Left ventricle myocardium superior (tissue), 1 donor: ENCODE results near the gene TASOR2. TPM values are rescaled to one million over a fixed set of nuclear protein-coding genes. Genes with fewer than 3 reads are reported as not detected.

Experiments used
- ATAC-seq: fragments of 200-7000 bp; cut with Tn5 transposase; one replicate; pipeline ENCODE4 v1.9.1; 2020; ENCODE audit warnings: mild to moderate bottlenecking, moderate library complexity
- DNase-seq: peaks from one replicate; pipeline ENCODE4 v3.0.0-alpha.2; 2020
- intact Hi-C: fragments of 100-400 bp; cut with micrococcal nuclease; formaldehyde crosslinking; loops from one replicate; pipeline ENCODE4 v1.11.0; 2022
- total RNA-seq: library from RNA; stranded (reverse); fragmentation: NEBNext Ultra II Directional; extraction: Animal tissue kit (Norgen Biotek cat#: 25700); gene quantifications from one replicate; pipeline ENCODE4 v1.2.1, GENCODE V29; 2021
- donor health status: DM: no; HTN: yes; CAD: no; lungs with severe emphysema.

The TASOR2 gene
- total RNA-seq, 1 donor from 2014 or later = 33.6 TPM

DNA sequence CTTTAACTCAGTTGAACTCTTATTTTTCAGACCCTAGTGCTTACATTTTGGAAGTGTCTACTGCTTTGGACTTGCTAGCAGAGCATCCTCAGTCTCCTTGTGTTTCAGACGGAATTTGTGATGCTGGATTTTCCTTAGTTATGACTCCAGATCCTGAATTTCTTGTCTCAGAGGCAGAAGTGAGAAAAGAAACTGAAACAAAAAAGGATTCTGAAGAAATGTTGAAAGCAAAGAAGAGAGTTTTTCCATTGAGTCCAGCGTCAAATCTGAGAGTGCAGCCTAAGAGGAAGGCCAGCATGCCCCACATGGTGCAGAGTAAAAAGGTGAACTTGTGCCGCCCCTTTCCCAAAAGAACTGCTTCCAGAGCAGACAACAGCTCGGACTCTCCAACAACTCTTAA, 46.1 kb downstream of the TASOR2 start:
- ATAC-seq (no peak), DNase-seq (no peak)
- intact Hi-C loops = no loop called here

DNA sequence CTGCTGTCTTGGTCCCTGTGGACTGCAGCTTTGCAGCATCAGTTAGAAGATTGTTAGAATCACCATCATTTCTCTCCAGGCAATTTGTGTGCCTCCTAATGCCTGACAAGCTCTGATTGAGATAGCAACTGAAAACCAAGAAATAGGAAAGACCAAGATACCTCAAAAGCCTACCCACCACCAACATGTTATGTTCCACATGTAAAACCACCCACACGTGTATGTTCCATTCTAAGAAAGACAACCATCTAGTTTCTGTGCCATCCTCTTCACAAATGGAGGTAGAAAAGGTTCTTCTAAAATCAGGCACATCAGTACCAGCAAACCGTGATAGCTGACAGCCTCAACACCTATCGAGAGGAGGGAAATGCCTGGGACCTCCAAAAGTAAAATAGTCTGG, 46.9 kb downstream of the TASOR2 start:
- ATAC-seq (no peak), DNase-seq (no peak)
- intact Hi-C loops = no loop called here

DNA sequence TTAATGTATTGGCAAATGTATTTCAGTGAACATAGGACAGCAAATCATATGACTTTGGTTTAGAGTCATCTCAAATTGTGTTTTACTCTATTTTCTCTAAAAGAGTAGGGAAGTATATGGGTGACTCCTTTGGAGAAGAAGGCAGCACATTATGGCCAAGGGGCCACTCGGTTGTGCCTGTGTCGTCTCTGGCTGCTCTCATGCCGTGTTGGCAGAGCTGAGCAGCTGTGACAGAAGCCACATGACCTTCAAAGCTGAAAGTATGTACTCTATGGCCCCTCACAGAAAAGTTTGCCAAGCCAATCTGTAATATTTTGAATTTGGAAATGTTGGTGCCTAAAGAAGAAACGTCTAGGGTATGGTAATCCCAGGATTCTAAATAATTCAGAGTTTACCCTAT, 47.5 kb downstream of the TASOR2 start:
- ATAC-seq = peak; percentile 94
- peak; percentile 56 for DNase-seq
- intact Hi-C loops = no loop called here

Other genes starting within 250 kb of the TASOR2 start
- gene CALML5, start 185.3 kb upstream of the TASOR2 start, total RNA-seq = not detected
- gene CALML3, start 159.9 kb upstream of the TASOR2 start, total RNA-seq = not detected
- 16.4 TPM for gene ASB13, start 18.2 kb upstream of the TASOR2 start, total RNA-seq
- gene GDI2, start 128.6 kb downstream of the TASOR2 start, total RNA-seq = 107 TPM
- 3.8 TPM for gene ANKRD16, start 205.1 kb downstream of the TASOR2 start, total RNA-seq
- 78.7 TPM for gene FBH1, start 205.4 kb downstream of the TASOR2 start, total RNA-seq